Measurements from ENCODE around the gene TLCD4. TPM values are rescaled to one million over a fixed set of nuclear protein-coding genes. Genes with fewer than 3 reads are reported as not detected.

Gene TLCD4
- total and polyA plus RNA-seq, 2 of the 8 experiments (the other 6 are each of a cell fraction or from before 2014, with no cell fraction given) = 0.79 to 4.2 TPM

- Histone ChIP-seq H3K14ac (ENCODE audit: insufficient read length) (no peak overlapping the region), H3K9ac (replicated peaks in 1 of 4; ENCODE audit: extremely low read depth in 1 of 4, low read depth in 3 of 4, low read length in 3 of 4) (no peak overlapping the region), H3K56ac (replicated peaks; ENCODE audit: insufficient read length, low read depth, low read length) (no peak overlapping the region), H3K9me3 (ENCODE audit: insufficient read depth in 2 of 2, low read depth in 1 of 2, low read length in 1 of 2) (no peaks in the 10 kb centered on the region), H3K79me1 (ENCODE audit: low read depth, low read length) (no peaks in the 10 kb centered on the region; the same call in none of the 2 replicates), H2AFZ (ENCODE audit: low read length) (no peak overlapping the region), H4K5ac (ENCODE audit: insufficient read length, low read depth, low read length) (no peak overlapping the region), H2BK15ac (ENCODE audit: low read length) (no peak overlapping the region), H4K8ac (ENCODE audit: extremely low read depth, insufficient read depth, low read length) (no peak overlapping the region), H3K27ac (ENCODE audit: low read depth, low read length) (no peak overlapping the region), H2BK20ac (ENCODE audit: low read length) (no peak overlapping the region), H3K36me3 (ENCODE audit: control insufficient read depth in 2 of 4, insufficient read depth in 4 of 4, low read length in 3 of 4) (no peaks in the 10 kb centered on the region), H3K4me2 (ENCODE audit: insufficient read depth in 1 of 2, low read depth in 2 of 2, low read length in 2 of 2) (no peak overlapping the region), H3K23me2 (ENCODE audit: low read depth, low read length) (no peaks in the 10 kb centered on the region), H3K4me3 (ENCODE audit: extremely low read depth in 1 of 4, insufficient read depth in 2 of 4, low read depth in 3 of 4, low read length in 4 of 4) (no peak overlapping the region), H2BK5ac (ENCODE audit: low read depth, low read length) (no peak overlapping the region), H3K18ac (ENCODE audit: extremely low read depth, low read length) (no peak overlapping the region), H2BK120ac (replicated peaks; ENCODE audit: low read depth, low read length) (no peak overlapping the region), H2AK5ac (ENCODE audit: low read depth, low read length) (no peak overlapping the region), H4K91ac (replicated peaks; ENCODE audit: insufficient read length, low read length) (no peak overlapping the region), H3K4ac (replicated peaks; ENCODE audit: insufficient read length, low read depth, low read length) (no peak overlapping the region), H4K20me1 (replicated peaks in 1 of 2; ENCODE audit: control insufficient read depth in 1 of 2, insufficient read depth in 2 of 2, low read length in 2 of 2) (peaks cover 0 to 2% of the 10 kb centered on the region in 2 experiments), H3K27me3 (replicated peaks in 1 of 4; ENCODE audit: control insufficient read depth in 3 of 4, extremely low read depth in 1 of 4, insufficient read depth in 3 of 4, low read length in 3 of 4) (no peaks in the 10 kb centered on the region), H3K23ac (ENCODE audit: insufficient read length) (no peak overlapping the region), H2BK12ac (ENCODE audit: low read depth, low read length) (no peak overlapping the region), H3K79me2 (ENCODE audit: control insufficient read depth in 1 of 2, insufficient read depth in 2 of 2, low read length in 2 of 2) (peaks cover 0 to 2% of the 10 kb centered on the region in 2 experiments; a peak in 1 of 4 replicates), H3K4me1 (replicated peaks in 1 of 4; ENCODE audit: control insufficient read depth in 3 of 4, insufficient read depth in 4 of 4, low read length in 3 of 4) (no peaks in the 10 kb centered on the region; a peak in 1 of 7 replicates)
- no peak for FAIRE-seq
- DNase-seq (ENCODE audit: low read depth in 1 of 2, low spot score in 2 of 2) = no peak
- POLR2A ChIA-PET (ENCODE audit: partially characterized antibody) = no interaction called here
- CTCF ChIA-PET (ENCODE audit: partially characterized antibody) = interaction anchor here (0.6 to 1.5 kb wide), 3 partner anchors 15 to 882 kb away, joined by 3 to 4 read pairs (median 3); no protein-coding TSS in a partner anchor
- TF ChIP-seq SIRT6 (IDR thresholded peaks at IDR 0.05; ENCODE audit: low read length) (no peak), POU5F1 (IDR thresholded peaks at IDR 0.05; ENCODE audit: low read depth, low read length) (no peak), RAD21 (IDR thresholded peaks at IDR 0.05 in 1 of 2, conservative IDR thresholded peaks at IDR 0.05 in 1 of 2; ENCODE audit: low read depth in 2 of 2, low read length in 2 of 2) (no peak), HDAC2 (IDR thresholded peaks at IDR 0.05; ENCODE audit: borderline replicate concordance in 1 of 2, low read depth in 2 of 2, low read length in 2 of 2) (no peak), RXRA (IDR thresholded peaks at IDR 0.05; ENCODE audit: insufficient read depth, low read depth, low read length) (no peak), CBX5 (IDR thresholded peaks at IDR 0.05; ENCODE audit: low read depth, low read length) (no peak)
- TF ChIP-seq, protein P1, sequence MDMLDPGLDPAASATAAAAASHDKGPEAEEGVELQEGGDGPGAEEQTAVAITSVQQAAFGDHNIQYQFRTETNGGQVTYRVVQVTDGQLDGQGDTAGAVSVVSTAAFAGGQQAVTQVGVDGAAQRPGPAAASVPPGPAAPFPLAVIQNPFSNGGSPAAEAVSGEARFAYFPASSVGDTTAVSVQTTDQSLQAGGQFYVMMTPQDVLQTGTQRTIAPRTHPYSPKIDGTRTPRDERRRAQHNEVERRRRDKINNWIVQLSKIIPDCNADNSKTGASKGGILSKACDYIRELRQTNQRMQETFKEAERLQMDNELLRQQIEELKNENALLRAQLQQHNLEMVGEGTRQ (IDR thresholded peaks at IDR 0.05; ENCODE audit: low read length) = no peak
Measured at GRCh38 chr1:95133687-95134086, 16.5 kb downstream of the TLCD4 start.

Data from H1 (cell line).